CD1c-positive myeloid dendritic cell (primary cell): Measurements from ENCODE around the gene HDAC10.

Source experiments
- DNase-seq: peaks from one replicate; pipeline ENCODE4 v3.0.0-alpha.2; 2016; ENCODE audit errors: extremely low spot score

The HDAC10 gene

GRCh38 chr22:50270666-50271394, 19.8 kb upstream of the HDAC10 start:
- peak; percentile 62 for DNase-seq

- DNase-seq = peak; percentile 59
These were observed 19.1 kb upstream of the HDAC10 start, which contains the start of gene MAPK11 for GRCh38 chr22:50269970-50270665. MAPK11 (minus strand) TSS chr22:50270380; CDS start chr22:50270292, 88 bp downstream.

- DNase-seq = no peak
These were observed 18.5 kb upstream of the HDAC10 start for GRCh38 chr22:50269573-50269969.

GRCh38 chr22:50268655-50269113, 17.6 kb upstream of the HDAC10 start:
- DNase-seq = no peak

- DNase-seq = peak; percentile 59
These were observed 16.7 kb upstream of the HDAC10 start for GRCh38 chr22:50267591-50268390.

GRCh38 chr22:50266994-50267393, 15.9 kb upstream of the HDAC10 start:
- no peak for DNase-seq

GRCh38 chr22:50264946-50265669, 14.0 kb upstream of the HDAC10 start:
- DNase-seq = no peak

- no peak for DNase-seq
These were observed 13.2 kb upstream of the HDAC10 start for GRCh38 chr22:50264104-50264745.

- DNase-seq = no peak
These were observed 12.0 kb upstream of the HDAC10 start for GRCh38 chr22:50262973-50263617.

- no peak for DNase-seq
These were observed 11.4 kb upstream of the HDAC10 start for GRCh38 chr22:50262460-50262911.

GRCh38 chr22:50261615-50262459, 10.8 kb upstream of the HDAC10 start, which contains the start of gene MAPK12:
MAPK12 (minus strand) TSS chr22:50261683; CDS start chr22:50261509, 174 bp downstream.
- DNase-seq = no peak

- peak; percentile 44 for DNase-seq
These were observed 9.9 kb upstream of the HDAC10 start for GRCh38 chr22:50260801-50261614.

GRCh38 chr22:50260434-50260800, 9.4 kb upstream of the HDAC10 start:
- DNase-seq = no peak

GRCh38 chr22:50259302-50259701, 8.2 kb upstream of the HDAC10 start:
- no peak for DNase-seq

GRCh38 chr22:50258361-50259292, 7.6 kb upstream of the HDAC10 start:
- no peak for DNase-seq

GRCh38 chr22:50257451-50258360, 6.6 kb upstream of the HDAC10 start:
- no peak for DNase-seq
